ENCODE data around the gene ENPP6. TPM values are rescaled to one million over a fixed set of nuclear protein-coding genes. Genes with fewer than 3 reads are reported as not detected.
"Not testable (repeated sequence)": the region's sequence is repeated elsewhere in the genome, so short reads cannot be mapped to it uniquely, and the experiment has no call there.

ENPP6 gene
- total and polyA plus RNA-seq, 4 donors = 30.4 to 53.3 (median 32.2) TPM

- H3K27ac ChIP-seq (ENCODE audit: low read depth, low read length) = no peak overlapping the region
- H3K9me3 ChIP-seq (ENCODE audit: control insufficient read depth, insufficient read depth, low read length) = no peaks in the 10 kb centered on the region
- peaks cover 3% of the 10 kb centered on the region for H3K36me3 ChIP-seq (ENCODE audit: control insufficient read depth, insufficient read depth, low read length)
- no peak overlapping the region for H3K4me3 ChIP-seq (ENCODE audit: low read depth, low read length)
- no peak for DNase-seq (ENCODE audit: low read depth in 4 of 6, low spot score in 6 of 6)
- 87% methylated on average over 4 of the region's 7 CpGs for WGBS (ENCODE audit: insufficient coverage)
- no peaks in the 10 kb centered on the region for H3K27me3 ChIP-seq (ENCODE audit: control insufficient read depth, insufficient read depth, low read length)
- H3K4me1 ChIP-seq (ENCODE audit: control insufficient read depth, insufficient read depth, low read length) = no peaks in the 10 kb centered on the region
These were observed 156.1 kb downstream of the ENPP6 start for GRCh38 chr4:184061582-184061981.

GRCh38 chr4:184059099-184059498 is 158.6 kb downstream of the ENPP6 start:
- Histone ChIP-seq H3K27ac (ENCODE audit: low read depth, low read length) (no peak overlapping the region), H3K4me1 (ENCODE audit: control insufficient read depth, insufficient read depth, low read length) (no peaks in the 10 kb centered on the region), H3K27me3 (ENCODE audit: control insufficient read depth, insufficient read depth, low read length) (no peaks in the 10 kb centered on the region), H3K36me3 (ENCODE audit: control insufficient read depth, insufficient read depth, low read length) (no peaks in the 10 kb centered on the region), H3K4me3 (ENCODE audit: low read depth, low read length) (no peak overlapping the region), H3K9me3 (ENCODE audit: control insufficient read depth, insufficient read depth, low read length) (no peaks in the 10 kb centered on the region)
- no CpG with 5 or more reads among the region's 3 CpGs for WGBS (ENCODE audit: insufficient coverage)
- DNase-seq (ENCODE audit: low read depth in 4 of 6, low spot score in 6 of 6) = no peak

DNA sequence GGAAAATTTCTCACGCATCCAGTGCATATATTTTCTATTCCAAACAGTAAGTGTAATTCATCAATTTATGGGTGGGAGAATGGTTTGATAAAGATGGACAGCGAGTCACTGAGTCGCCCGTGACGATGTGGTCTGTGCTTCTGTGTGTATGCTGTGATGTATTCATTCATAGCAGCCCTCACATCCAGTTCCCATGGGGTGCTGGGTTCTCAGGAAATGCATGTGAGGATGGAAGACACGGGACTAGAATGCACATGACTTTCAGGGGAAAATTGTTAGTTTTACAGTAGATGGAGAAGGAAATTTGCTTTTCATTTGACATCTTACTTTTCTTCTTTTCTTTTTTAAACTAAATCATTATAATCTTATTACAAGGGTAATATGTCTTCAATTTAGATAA is 159.6 kb downstream of the ENPP6 start:
- Histone ChIP-seq H3K27ac (ENCODE audit: low read depth, low read length) (no peak overlapping the region), H3K4me3 (ENCODE audit: low read depth, low read length) (no peak overlapping the region), H3K9me3 (ENCODE audit: control insufficient read depth, insufficient read depth, low read length) (no peaks in the 10 kb centered on the region), H3K36me3 (ENCODE audit: control insufficient read depth, insufficient read depth, low read length) (no peaks in the 10 kb centered on the region), H3K27me3 (ENCODE audit: control insufficient read depth, insufficient read depth, low read length) (no peaks in the 10 kb centered on the region), H3K4me1 (ENCODE audit: control insufficient read depth, insufficient read depth, low read length) (no peaks in the 10 kb centered on the region)
- no peak for DNase-seq (ENCODE audit: low read depth in 4 of 6, low spot score in 6 of 6)
- no CpG with 5 or more reads among the region's 6 CpGs for WGBS (ENCODE audit: insufficient coverage)

DNA sequence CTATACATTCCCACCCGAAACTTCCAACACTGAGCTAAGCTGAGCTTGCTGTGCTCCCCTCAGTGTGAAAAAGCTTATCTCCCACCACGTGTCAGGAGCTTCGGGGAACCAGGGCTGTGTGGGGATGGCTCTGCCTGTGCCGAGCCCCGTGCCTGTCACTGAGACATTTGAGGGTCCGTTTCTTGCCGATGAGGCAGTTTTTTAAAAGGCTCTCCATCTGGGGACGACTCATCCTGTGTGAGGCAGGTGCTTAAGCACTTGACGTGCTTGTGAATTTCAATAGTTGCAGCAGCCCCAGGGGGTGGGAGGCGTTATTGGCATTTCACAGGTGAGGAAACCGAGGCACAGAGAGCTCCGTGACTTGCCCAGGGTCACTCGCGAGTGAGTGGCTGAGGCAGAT is 160.8 kb downstream of the ENPP6 start:
- H3K27ac ChIP-seq (ENCODE audit: low read depth, low read length) = no peak overlapping the region
- no peaks in the 10 kb centered on the region for H3K4me1 ChIP-seq (ENCODE audit: control insufficient read depth, insufficient read depth, low read length)
- no peaks in the 10 kb centered on the region for H3K9me3 ChIP-seq (ENCODE audit: control insufficient read depth, insufficient read depth, low read length)
- DNase-seq (ENCODE audit: low read depth in 4 of 6, low spot score in 6 of 6) = no peak
- H3K27me3 ChIP-seq (ENCODE audit: control insufficient read depth, insufficient read depth, low read length) = no peaks in the 10 kb centered on the region
- H3K4me3 ChIP-seq (ENCODE audit: low read depth, low read length) = no peak overlapping the region
- no peaks in the 10 kb centered on the region for H3K36me3 ChIP-seq (ENCODE audit: control insufficient read depth, insufficient read depth, low read length)
- 80% methylated on average over 11 of the region's 14 CpGs for WGBS (ENCODE audit: insufficient coverage)

GRCh38 chr4:184053434-184053833 is 164.2 kb downstream of the ENPP6 start:
- Histone ChIP-seq H3K27me3 (ENCODE audit: control insufficient read depth, insufficient read depth, low read length) (no peaks in the 10 kb centered on the region), H3K4me1 (ENCODE audit: control insufficient read depth, insufficient read depth, low read length) (no peaks in the 10 kb centered on the region), H3K27ac (ENCODE audit: low read depth, low read length) (no peak overlapping the region), H3K9me3 (ENCODE audit: control insufficient read depth, insufficient read depth, low read length) (no peaks in the 10 kb centered on the region), H3K4me3 (ENCODE audit: low read depth, low read length) (no peak overlapping the region), H3K36me3 (ENCODE audit: control insufficient read depth, insufficient read depth, low read length) (no peaks in the 10 kb centered on the region)
- no peak for DNase-seq (ENCODE audit: low read depth in 4 of 6, low spot score in 6 of 6)
- 60% methylated on average over 3 of the region's 5 CpGs for WGBS (ENCODE audit: insufficient coverage)

GRCh38 chr4:184052616-184053015 is 165.1 kb downstream of the ENPP6 start:
- no peak overlapping the region for H3K4me3 ChIP-seq (ENCODE audit: low read depth, low read length)
- no peaks in the 10 kb centered on the region for H3K4me1 ChIP-seq (ENCODE audit: control insufficient read depth, insufficient read depth, low read length)
- no peak overlapping the region for H3K27ac ChIP-seq (ENCODE audit: low read depth, low read length)
- no peaks in the 10 kb centered on the region for H3K27me3 ChIP-seq (ENCODE audit: control insufficient read depth, insufficient read depth, low read length)
- H3K9me3 ChIP-seq (ENCODE audit: control insufficient read depth, insufficient read depth, low read length) = no peaks in the 10 kb centered on the region
- no peaks in the 10 kb centered on the region for H3K36me3 ChIP-seq (ENCODE audit: control insufficient read depth, insufficient read depth, low read length)
- DNase-seq (ENCODE audit: low read depth in 4 of 6, low spot score in 6 of 6) = no peak
- WGBS (ENCODE audit: insufficient coverage) = 92% methylated on average over 2 of the region's 2 CpGs

GRCh38 chr4:184051262-184051661 is 166.4 kb downstream of the ENPP6 start:
- not testable (repeated sequence) for H3K27me3 ChIP-seq (ENCODE audit: control insufficient read depth, insufficient read depth, low read length); H3K4me1 ChIP-seq (ENCODE audit: control insufficient read depth, insufficient read depth, low read length); H3K4me3 ChIP-seq (ENCODE audit: low read depth, low read length); H3K9me3 ChIP-seq (ENCODE audit: control insufficient read depth, insufficient read depth, low read length); H3K27ac ChIP-seq (ENCODE audit: low read depth, low read length); DNase-seq (ENCODE audit: low read depth in 4 of 6, low spot score in 6 of 6); H3K36me3 ChIP-seq (ENCODE audit: control insufficient read depth, insufficient read depth, low read length)
- 100% methylated on average over 1 of the region's 4 CpGs for WGBS (ENCODE audit: insufficient coverage)

DNA sequence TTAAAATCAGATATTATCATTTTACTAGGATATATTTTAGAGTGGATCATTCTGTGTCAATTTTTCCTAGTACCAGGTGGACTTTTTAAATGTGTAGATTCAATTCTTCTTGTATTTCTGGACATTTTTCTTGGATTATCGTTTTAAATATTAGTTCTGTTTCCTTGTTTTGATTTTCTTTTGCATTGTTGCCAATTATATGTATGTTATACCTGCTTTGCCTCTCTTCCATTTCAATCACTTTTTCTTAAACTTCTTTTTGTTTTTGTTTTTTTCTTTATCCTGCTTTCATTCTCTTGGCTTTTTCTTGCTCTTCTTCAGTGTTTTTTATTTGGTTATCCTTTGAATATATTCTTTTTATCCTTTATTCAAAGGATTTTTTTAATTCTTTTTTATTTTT is 171.5 kb downstream of the ENPP6 start:
- Histone ChIP-seq H3K9me3 (ENCODE audit: control insufficient read depth, insufficient read depth, low read length) (peaks cover 10% of the 10 kb centered on the region), H3K27me3 (ENCODE audit: control insufficient read depth, insufficient read depth, low read length) (no peaks in the 10 kb centered on the region), H3K4me3 (ENCODE audit: low read depth, low read length) (no peak overlapping the region), H3K36me3 (ENCODE audit: control insufficient read depth, insufficient read depth, low read length) (no peaks in the 10 kb centered on the region), H3K27ac (ENCODE audit: low read depth, low read length) (no peak overlapping the region), H3K4me1 (ENCODE audit: control insufficient read depth, insufficient read depth, low read length) (no peaks in the 10 kb centered on the region)
- WGBS (ENCODE audit: insufficient coverage) = no CpG with 5 or more reads among the region's 1 CpG
- no peak for DNase-seq (ENCODE audit: low read depth in 4 of 6, low spot score in 6 of 6)

DNA sequence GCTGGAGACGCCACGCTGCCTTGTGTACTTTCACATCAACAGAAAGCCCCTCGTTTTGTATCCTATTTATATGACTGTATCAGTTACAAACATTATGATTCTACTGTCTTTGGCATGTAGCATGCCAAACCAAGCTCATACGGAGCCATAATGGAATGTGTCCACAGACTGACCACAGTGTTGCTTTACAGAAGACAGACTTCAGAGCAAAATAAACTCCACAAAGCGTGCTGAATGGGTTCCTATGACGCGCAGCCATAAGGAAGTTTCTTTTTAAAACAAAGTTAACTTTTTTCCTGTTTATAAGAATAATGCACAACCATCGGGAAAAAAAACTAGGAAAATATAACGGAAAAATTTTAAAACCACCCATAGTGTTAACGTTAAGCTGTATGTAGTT is 176.5 kb downstream of the ENPP6 start:
- WGBS (ENCODE audit: insufficient coverage) = 93% methylated on average over 2 of the region's 10 CpGs
- Histone ChIP-seq H3K9me3 (ENCODE audit: control insufficient read depth, insufficient read depth, low read length) (peaks cover 8% of the 10 kb centered on the region), H3K4me1 (ENCODE audit: control insufficient read depth, insufficient read depth, low read length) (peaks cover 11% of the 10 kb centered on the region), H3K27me3 (ENCODE audit: control insufficient read depth, insufficient read depth, low read length) (no peaks in the 10 kb centered on the region), H3K36me3 (ENCODE audit: control insufficient read depth, insufficient read depth, low read length) (peaks cover 2% of the 10 kb centered on the region), H3K4me3 (ENCODE audit: low read depth, low read length) (no peak overlapping the region), H3K27ac (ENCODE audit: low read depth, low read length) (no peak overlapping the region)
- no peak for DNase-seq (ENCODE audit: low read depth in 4 of 6, low spot score in 6 of 6)

- no peaks in the 10 kb centered on the region for H3K27me3 ChIP-seq (ENCODE audit: control insufficient read depth, insufficient read depth, low read length)
- peaks cover 11% of the 10 kb centered on the region for H3K4me1 ChIP-seq (ENCODE audit: control insufficient read depth, insufficient read depth, low read length)
- H3K36me3 ChIP-seq (ENCODE audit: control insufficient read depth, insufficient read depth, low read length) = peaks cover 2% of the 10 kb centered on the region
- peak in 4 of 6 donors; percentile 3 to 68 (median 24) for DNase-seq (ENCODE audit: low read depth in 4 of 6, low spot score in 6 of 6)
- WGBS (ENCODE audit: insufficient coverage) = 13% methylated on average over 21 of the region's 22 CpGs
- peaks cover 3% of the 10 kb centered on the region for H3K9me3 ChIP-seq (ENCODE audit: control insufficient read depth, insufficient read depth, low read length)
- peak overlapping the region; percentile 22 for H3K4me3 ChIP-seq (ENCODE audit: low read depth, low read length)
- H3K27ac ChIP-seq (ENCODE audit: low read depth, low read length) = no peak overlapping the region
These were observed 177.7 kb downstream of the ENPP6 start for GRCh38 chr4:184039963-184040383.
